NCI-H226 (cell line): ENCODE results near the gene TBC1D10A.

ENCODE experiments used
- DNase-seq: peaks from one replicate; pipeline ENCODE4 v3.0.0-alpha.2; 2015

TBC1D10A gene

GRCh38 chr22:30285176-30285845, 41.4 kb downstream of the TBC1D10A start:
- DNase-seq = no peak

DNA sequence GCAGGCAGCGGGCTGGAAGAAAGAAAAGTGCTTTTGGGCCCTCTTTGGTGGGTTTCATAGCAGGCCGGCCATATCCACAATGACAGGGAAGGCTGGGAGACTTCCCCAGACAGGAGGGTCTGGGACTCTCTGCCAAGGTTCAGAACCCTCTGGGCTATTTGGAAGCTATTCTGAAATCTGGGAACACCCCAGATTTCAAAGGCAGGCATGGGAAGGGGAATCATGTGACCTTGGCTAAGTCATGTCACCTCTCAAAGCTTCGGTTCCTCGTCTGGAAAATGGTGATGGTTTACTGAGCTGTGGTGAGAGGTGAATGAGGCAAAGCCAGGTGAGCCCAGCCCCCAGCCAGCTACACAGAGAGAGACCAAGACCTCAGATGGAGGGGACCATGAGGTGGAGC, 42.1 kb downstream of the TBC1D10A start:
- no peak for DNase-seq

GRCh38 chr22:30284172-30284571, 42.6 kb downstream of the TBC1D10A start:
- no peak for DNase-seq

DNA sequence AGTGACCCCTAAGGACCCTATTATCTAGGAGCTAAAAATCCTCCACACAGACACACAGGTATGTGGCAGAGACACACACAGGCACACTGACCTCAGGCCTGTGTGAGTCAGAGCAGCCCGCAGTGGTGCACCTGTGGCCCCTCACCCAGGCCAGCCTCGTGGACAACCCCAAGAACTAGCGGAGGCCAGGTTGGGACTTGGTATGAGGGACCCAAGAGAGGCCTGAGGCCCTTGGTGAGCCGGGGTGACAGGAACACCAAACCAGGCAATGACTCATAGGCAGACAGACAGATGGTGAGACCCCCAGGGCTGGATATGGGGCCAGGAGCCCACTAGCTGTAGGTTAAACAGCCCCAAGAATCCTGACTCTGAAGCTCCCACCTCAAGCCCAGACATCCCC, 43.4 kb downstream of the TBC1D10A start:
- no peak for DNase-seq

- DNase-seq = no peak
Observed at GRCh38 chr22:30282616-30283046, 44.1 kb downstream of the TBC1D10A start.

- no peak for DNase-seq
Observed at GRCh38 chr22:30280505-30280904, 46.2 kb downstream of the TBC1D10A start.

- DNase-seq = no peak
Observed at GRCh38 chr22:30279932-30280331, 46.8 kb downstream of the TBC1D10A start.

- DNase-seq = no peak
Observed at GRCh38 chr22:30279046-30279788, 47.5 kb downstream of the TBC1D10A start.

GRCh38 chr22:30277547-30278344, 49.0 kb downstream of the TBC1D10A start:
- peak; percentile 26 for DNase-seq

GRCh38 chr22:30276039-30276438, 50.7 kb downstream of the TBC1D10A start:
- no peak for DNase-seq

GRCh38 chr22:30275625-30276024, 51.1 kb downstream of the TBC1D10A start:
- DNase-seq = no peak

DNA sequence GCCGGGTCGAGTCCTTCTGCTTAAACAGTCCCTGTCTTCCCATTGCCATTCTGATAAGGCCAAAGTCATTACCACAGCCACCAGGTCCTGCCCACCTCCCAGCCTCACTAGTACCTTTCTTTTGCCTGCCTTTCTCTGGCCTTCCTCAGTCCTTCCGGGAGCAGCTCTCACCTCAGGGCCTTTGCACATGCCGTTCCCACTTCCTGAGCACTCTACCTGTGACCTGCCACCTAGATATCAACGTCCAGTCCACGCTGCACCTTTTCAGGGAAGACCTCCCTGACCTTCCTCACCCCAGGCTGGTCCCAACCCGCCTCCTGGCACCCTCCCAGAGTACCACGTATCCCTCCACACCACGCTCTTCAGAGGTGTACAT, 52.3 kb downstream of the TBC1D10A start:
- DNase-seq = no peak

DNA sequence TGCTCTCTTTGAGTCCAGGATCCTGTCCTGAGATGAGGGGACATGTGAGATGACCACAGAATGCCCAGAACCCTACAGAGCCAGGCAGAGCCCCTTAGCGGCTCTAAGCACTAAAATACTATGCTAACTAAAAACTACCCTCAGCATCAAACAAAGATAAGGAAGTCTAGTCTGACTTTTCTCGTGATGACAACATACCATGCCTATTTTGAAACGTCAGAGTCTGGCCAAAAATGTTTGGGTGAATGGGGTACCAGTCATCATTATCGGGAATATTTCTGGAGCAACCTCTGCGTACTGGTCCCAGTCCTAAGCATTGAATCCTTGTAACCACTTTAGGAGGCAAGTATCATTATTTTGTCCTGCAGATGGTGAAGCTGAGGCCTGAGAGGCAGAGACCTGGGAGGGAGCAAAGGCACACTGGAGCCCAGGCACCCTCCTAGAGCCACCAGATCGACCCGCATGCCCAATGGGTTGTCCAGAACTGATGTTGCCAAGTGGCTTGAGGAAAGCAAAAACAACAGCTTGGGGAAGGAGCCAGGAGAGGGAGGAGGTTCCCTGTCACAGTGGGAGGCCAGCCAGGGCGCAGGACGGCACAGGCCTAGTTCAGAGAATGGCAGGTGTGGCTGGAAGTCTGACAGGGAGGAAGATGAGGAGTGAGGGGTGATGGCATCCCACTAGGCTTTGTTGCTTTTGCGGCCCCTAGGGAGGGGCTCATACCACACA, 52.9 kb downstream of the TBC1D10A start:
- no peak for DNase-seq

DNA sequence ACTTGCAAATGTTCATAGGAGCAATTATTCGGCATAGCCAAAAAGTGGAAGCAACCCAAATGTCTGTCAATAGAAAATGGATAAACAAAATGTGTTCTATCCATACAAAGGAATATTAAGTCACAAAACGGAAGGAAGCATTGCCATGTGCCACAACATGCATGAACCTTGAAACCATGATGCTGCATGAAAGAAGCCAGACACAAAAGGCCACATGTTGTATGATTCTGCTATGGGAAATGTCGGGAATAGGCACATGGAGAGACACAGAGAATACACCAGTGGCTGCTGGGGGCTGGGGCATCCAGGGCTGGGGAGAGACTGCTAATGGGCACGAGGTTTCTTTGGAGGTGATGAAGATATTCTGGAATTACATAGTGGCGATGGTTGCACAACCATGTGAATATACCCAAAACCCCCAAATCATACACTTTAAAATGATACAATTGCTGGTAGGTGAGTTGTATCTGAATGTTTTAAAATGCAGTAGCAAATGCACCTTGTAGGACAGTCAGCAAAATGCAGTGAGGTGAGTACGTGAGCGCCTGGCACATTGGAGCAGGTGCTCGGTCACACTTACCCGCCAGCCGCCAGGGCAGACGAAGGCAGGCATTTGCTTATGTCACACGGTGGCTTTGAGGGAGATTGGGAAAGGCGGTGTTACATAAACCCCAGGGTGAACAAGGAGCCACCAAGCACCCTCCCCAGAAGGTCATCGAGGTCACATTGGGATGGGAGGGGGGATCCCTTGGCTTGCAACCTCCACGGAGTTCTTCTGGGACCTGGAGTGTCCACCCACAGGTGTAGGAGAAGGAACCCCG, 53.8 kb downstream of the TBC1D10A start:
- no peak for DNase-seq

- no peak for DNase-seq
Observed at GRCh38 chr22:30270832-30271231, 55.9 kb downstream of the TBC1D10A start.

DNA sequence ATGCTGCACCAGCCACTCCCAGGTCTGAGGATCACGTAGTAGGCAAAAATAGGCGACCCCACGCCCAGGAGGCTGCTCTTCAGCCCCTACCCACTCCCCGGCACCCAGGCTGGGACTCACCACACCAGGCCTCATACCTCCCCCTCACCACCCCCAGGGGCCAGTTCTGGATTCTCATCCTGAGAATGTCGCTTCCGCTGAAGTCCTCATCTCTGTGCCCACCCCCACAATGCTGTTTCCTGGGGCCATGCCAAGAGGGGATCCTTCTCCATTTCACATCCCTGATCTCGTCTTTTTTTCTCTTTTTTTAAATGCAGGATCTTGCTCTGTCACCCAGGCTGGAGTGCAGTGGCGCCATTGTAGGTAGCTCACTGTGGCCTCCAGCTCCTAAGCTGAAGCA, 58.4 kb downstream of the TBC1D10A start:
- no peak for DNase-seq

DNA sequence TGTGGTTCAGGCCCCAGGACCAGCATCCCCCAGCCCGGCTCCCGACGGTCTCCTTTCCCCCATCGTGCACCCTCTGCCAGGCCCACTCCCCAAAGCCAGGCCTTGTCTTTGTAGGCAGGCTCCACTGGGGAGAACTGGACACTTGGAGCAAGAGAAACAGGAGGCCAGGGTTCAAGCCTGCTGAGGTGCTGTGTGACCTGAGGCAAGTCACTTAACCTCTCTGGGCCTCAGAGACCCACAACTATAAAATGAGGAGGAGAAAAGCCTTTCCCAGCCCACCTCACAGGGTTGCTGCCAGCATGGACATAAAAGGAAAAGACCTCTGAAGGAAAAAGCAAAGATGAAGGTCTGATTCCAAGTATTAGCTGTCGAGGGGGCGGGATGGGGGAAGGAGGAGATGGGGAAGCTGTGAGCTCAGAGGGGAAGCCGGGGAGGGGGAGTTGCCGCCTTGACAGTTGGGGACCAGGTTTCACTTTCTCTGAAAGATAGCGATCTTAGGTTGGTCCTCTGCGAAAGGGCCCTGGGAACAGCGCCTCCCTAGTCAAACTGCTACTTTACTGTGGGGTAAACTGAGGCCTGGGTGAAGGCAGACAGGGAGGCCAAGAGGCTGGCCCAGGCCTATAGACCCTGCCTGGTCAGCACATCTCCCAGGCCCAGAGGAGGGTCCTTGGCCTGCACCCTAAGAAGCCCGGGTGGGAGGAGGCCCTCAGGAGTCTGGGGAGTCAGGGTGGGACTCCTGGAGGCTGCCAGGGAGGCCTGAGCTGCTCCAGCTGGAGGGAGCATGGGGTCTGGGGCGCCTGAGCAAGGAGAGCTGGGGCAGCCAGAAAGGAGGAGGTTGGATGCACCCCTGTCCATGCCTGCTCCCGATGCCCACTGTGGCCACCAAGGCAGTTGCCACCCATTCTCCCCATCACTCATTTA, 59.1 kb downstream of the TBC1D10A start:
- no peak for DNase-seq

DNA sequence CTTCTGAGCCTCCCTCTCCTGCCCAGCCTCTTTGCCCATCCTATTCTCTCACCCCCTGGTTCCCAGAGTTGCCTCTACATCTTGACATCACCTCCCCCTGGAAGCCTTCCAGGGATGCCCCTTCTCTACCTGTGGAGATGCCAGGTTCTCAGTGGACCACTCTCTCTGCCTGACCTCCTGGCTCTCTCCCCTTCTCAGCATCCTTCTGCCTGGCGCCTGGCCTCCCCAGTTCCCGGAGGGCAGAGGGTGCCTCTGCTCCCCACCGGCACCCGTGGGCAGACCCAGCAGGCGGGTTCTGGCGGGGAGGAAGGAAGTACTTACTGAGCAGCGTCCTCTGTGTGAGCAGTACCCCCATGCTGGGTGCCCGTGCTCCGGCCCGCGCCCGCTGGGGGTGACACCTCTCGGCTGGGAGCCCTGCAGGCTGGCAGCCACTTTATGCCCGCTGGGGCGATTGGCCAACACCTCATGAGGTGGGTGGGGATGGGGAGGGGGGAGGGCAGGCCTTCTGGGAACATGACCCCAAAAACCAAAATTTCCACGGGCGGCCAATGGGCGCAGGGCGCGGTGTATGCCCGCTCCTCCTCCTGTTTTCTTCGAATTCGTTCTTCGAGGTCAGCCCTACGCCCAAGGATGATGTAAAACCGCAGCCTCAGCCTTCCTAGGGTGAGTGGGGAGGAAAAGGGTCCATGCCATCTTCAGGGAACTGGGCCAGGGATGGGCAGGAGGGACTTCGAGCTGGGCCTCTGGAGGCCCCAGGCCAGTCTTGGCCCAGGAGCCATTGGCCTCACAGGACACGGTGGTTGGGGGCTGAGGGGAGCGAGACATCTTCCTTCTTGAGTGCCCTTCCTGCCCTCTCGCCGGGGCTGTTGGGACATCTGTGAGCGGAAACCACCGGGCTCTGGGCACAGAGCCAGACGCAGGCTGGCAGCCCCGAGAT, 60.0 kb downstream of the TBC1D10A start, which contains the start of gene OSM:
OSM (minus strand) TSS at position 407 of the 937 bp plus-strand sequence; CDS start at position 355, 52 bp downstream.
- no peak for DNase-seq

GRCh38 chr22:30265823-30266444, 60.8 kb downstream of the TBC1D10A start:
- DNase-seq = no peak
